Activated CD8-positive, alpha-beta T cell treated with anti-CD3 and anti-CD28 coated beads for 36 hours (primary cell): ENCODE measurements around the gene RGS2. TPM values are rescaled to one million over a fixed set of nuclear protein-coding genes. Genes with fewer than 3 reads are reported as not detected.

Experiments used
- ATAC-seq: fragments of 200-7000 bp; cut with Tn5 transposase; one replicate; pipeline ENCODE4 v1.10.0; 2021; ENCODE audit warnings: mild to moderate bottlenecking, moderate library complexity
- CTCF ChIA-PET: fragments of 350-600 bp; sonication (Branson Sonifier 250); formaldehyde crosslinking; loops from one replicate; lab custom pipeline; 2021; ENCODE audit warnings: antibody characterized with exemption; lab: Charles Lee
- POLR2A ChIA-PET: fragments of 350-600 bp; sonication (Branson Sonifier 250); formaldehyde crosslinking; loops from one replicate; lab custom pipeline; 2021; ENCODE audit warnings: antibody characterized with exemption; lab: Charles Lee
- DNase-seq: peaks from one replicate; pipeline ENCODE4 v3.0.0-alpha.2; 2020
- H3K27ac Mint-ChIP-seq: one replicate; pipeline ENCODE4 v1.8.0; 2021; ENCODE audit warnings: mild to moderate bottlenecking, mixed read lengths
- H3K27me3 Mint-ChIP-seq: one replicate; pipeline ENCODE4 v1.8.0; 2021; ENCODE audit warnings: mixed read lengths
- H3K36me3 Mint-ChIP-seq: one replicate; pipeline ENCODE4 v1.8.0; 2021; ENCODE audit warnings: low read depth, mixed read lengths
- H3K4me1 Mint-ChIP-seq: one replicate; pipeline ENCODE4 v1.8.0; 2021; ENCODE audit warnings: low read depth, mixed read lengths
- H3K4me3 Mint-ChIP-seq: one replicate; pipeline ENCODE4 v1.8.0; 2021; ENCODE audit warnings: mild to moderate bottlenecking, moderate library complexity, mixed read lengths
- H3K9me3 Mint-ChIP-seq: one replicate; pipeline ENCODE4 v1.8.0; 2021; ENCODE audit warnings: mixed read lengths
- intact Hi-C: fragments of 100-400 bp; cut with micrococcal nuclease; formaldehyde crosslinking; loops from one replicate; pipeline ENCODE4 v1.10.0; 2022
- total RNA-seq, 2 experiments: library from RNA; stranded (reverse); gene quantifications; one replicate each; pipeline ENCODE4 v1.2.3, GENCODE V29; 2021
- TF ChIP-seq, protein P1 (sequence below): fragments of 200-600 bp; IDR thresholded peaks from one replicate; pipeline ENCODE4 v1.8.0; 2022; ENCODE audit warnings: antibody characterized with exemption, mild to moderate bottlenecking

RGS2 gene
- total RNA-seq, 2 experiments from 2014 or later: 5.7 to 6.3 TPM

DNA sequence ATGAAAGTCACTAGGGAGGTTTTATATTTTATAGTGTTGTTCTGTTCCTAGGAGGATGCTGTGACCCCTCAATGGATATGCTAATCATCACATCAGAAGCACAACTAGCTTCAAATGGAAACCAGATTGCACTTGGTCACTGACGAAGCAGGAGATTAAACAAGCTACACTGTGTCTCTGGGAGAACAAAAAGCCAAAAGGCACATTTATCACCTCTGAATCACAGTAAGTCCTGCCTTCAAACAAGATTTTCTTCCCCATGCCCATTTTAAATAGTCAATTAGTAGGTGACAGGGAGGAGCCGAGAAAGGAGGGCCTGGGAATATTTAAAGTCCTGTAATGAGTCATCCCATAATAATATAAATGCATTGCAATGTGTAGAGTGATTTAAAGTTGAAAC lies 38.1 kb downstream of the RGS2 start:
- H3K27me3 Mint-ChIP-seq: peaks cover 1% of the 10 kb centered on the region
- TF ChIP-seq, protein P1, sequence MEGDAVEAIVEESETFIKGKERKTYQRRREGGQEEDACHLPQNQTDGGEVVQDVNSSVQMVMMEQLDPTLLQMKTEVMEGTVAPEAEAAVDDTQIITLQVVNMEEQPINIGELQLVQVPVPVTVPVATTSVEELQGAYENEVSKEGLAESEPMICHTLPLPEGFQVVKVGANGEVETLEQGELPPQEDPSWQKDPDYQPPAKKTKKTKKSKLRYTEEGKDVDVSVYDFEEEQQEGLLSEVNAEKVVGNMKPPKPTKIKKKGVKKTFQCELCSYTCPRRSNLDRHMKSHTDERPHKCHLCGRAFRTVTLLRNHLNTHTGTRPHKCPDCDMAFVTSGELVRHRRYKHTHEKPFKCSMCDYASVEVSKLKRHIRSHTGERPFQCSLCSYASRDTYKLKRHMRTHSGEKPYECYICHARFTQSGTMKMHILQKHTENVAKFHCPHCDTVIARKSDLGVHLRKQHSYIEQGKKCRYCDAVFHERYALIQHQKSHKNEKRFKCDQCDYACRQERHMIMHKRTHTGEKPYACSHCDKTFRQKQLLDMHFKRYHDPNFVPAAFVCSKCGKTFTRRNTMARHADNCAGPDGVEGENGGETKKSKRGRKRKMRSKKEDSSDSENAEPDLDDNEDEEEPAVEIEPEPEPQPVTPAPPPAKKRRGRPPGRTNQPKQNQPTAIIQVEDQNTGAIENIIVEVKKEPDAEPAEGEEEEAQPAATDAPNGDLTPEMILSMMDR: no peak
- H3K27ac Mint-ChIP-seq: no peak overlapping the region
- DNase-seq (no peak), ATAC-seq (no peak)
- intact Hi-C loops: no loop called here
- H3K4me3 Mint-ChIP-seq: no peak overlapping the region
- ChIA-PET POLR2A (interaction anchor here (1.0 kb wide), 1 partner anchor 15 kb away, joined by 3 read pairs; no protein-coding TSS in a partner anchor), CTCF (no interaction called here)
- H3K4me1 Mint-ChIP-seq: no peaks in the 10 kb centered on the region
- no peaks in the 10 kb centered on the region for H3K36me3 Mint-ChIP-seq
- no peaks in the 10 kb centered on the region for H3K9me3 Mint-ChIP-seq

DNA sequence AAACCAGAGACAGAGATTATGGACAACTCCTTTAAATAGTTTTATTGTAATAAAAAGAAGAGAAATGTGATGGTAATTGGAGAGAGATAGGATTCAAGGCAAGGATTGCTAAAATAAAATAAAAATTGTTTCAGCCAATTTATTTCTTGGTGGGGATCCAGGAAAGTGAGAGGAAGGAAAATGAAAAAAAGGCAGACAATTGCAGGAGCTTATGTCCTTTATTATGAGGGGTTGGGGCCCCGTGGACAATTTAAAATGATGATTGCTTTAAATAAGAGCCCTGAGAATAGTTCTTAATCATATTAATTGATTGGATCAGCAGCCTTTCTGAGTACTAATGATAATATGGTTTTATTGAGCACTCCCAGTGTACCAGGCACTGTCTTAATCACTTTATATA lies 40.2 kb downstream of the RGS2 start:
- ATAC-seq (no peak), DNase-seq (no peak)
- no peaks in the 10 kb centered on the region for H3K9me3 Mint-ChIP-seq
- H3K36me3 Mint-ChIP-seq: no peaks in the 10 kb centered on the region
- CTCF ChIA-PET: no interaction called here
- POLR2A ChIA-PET: no interaction called here
- TF ChIP-seq, protein P1: no peak
- H3K4me3 Mint-ChIP-seq: no peak overlapping the region
- H3K27me3 Mint-ChIP-seq: no peaks in the 10 kb centered on the region
- no peaks in the 10 kb centered on the region for H3K4me1 Mint-ChIP-seq
- intact Hi-C loops: no loop called here
- no peak overlapping the region for H3K27ac Mint-ChIP-seq

DNA sequence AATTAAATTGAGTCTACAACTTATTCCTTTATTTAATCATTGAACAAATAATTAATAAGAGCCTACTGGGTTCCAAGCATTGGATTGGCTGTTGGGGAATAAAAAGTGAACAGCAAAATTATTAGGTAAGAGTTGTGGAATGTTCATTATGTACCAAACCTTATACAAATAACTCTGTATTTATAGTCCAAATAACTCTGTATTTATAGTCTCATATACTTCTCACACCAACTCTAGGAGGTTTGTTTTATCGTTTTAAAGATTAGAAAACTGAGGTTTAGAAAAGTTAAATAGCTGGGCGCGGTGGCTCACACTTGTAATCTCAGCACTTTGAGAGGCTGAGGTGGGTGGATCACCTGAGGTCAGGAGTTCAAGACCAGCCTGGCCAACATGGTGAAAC lies 40.6 kb downstream of the RGS2 start:
- CTCF ChIA-PET: no interaction called here
- POLR2A ChIA-PET: no interaction called here
- DNase-seq (no peak), ATAC-seq (no peak)
- TF ChIP-seq, protein P1: no peak
- no peaks in the 10 kb centered on the region for H3K4me1 Mint-ChIP-seq
- H3K9me3 Mint-ChIP-seq: no peaks in the 10 kb centered on the region
- no peaks in the 10 kb centered on the region for H3K36me3 Mint-ChIP-seq
- intact Hi-C loops: no loop called here
- H3K4me3 Mint-ChIP-seq: no peak overlapping the region
- no peaks in the 10 kb centered on the region for H3K27me3 Mint-ChIP-seq
- no peak overlapping the region for H3K27ac Mint-ChIP-seq

DNA sequence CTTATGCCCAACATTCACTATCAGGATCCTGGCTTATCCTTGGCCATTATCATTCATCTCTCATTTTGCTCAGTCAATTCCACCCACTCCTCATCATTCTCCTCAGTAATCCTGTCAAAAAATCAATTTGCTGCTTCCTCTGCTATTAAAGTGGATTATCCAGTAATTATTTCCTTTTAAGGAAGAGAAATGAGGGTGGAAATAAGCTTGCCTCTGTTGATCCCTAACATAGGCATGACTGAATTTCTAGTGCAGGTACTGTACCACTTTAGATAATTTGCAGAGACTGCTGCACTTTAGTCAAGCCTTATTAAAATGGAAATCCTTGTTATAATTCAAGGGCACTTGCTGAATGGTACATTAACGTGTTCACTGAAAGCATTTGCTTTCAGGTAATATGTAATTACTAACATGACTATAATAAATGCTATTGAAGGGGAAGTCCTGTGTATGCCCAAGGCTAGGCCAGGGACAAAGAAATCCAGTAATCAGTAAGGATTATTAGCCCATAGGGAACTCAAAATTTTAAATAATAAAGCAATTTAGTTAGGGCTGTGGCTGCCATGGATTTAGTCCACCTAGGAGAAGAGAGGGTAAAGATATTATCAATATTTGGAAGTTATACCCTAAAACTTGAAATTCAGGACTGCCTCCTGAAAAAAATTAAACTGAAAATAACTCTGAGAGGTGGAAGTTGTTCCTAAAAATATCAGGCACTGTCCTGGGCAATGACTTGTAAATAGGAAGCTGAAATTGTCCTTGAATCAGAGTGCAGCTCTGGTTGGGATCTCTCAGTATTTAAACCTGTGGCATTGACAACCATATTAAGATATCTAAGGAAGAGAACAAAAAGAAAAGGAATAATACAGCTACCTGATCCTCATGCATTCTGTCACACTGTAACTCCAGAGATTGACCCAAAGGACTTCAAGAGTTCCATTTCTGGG lies 43.4 kb downstream of the RGS2 start:
- Mint-ChIP-seq H3K36me3 (no peaks in the 10 kb centered on the region), H3K4me3 (no peak overlapping the region), H3K9me3 (no peaks in the 10 kb centered on the region), H3K27me3 (no peaks in the 10 kb centered on the region), H3K4me1 (no peaks in the 10 kb centered on the region), H3K27ac (no peak overlapping the region)
- ChIA-PET POLR2A (no interaction called here), CTCF (no interaction called here)
- TF ChIP-seq, protein P1: no peak
- ATAC-seq (no peak), DNase-seq (no peak)
- intact Hi-C loops: no loop called here

DNA sequence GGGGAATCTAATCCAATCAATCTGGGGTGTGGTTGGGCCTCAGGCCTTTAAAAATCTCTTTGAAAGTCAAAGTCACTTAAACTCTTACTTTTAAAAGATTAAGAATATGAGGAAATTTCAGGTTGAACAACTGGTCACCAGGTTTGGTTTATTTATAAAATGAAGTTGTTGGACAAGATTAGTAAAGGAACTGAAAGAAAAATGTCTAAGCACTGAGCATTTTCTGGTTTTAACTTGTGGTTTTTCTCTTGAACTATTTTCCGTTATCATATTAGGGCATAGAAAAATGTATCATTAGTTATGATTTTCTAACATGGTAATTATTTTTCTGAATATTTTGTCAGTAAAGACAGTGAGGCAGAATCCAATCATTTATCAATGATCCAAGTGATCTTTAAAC lies 49.6 kb downstream of the RGS2 start:
- ATAC-seq: no peak
- Mint-ChIP-seq H3K4me1 (no peaks in the 10 kb centered on the region), H3K9me3 (no peaks in the 10 kb centered on the region), H3K27ac (no peak overlapping the region), H3K4me3 (no peak overlapping the region), H3K36me3 (no peaks in the 10 kb centered on the region), H3K27me3 (no peaks in the 10 kb centered on the region)
- CTCF ChIA-PET: no interaction called here
- DNase-seq: no peak
- POLR2A ChIA-PET: no interaction called here
- intact Hi-C loops: no loop called here
- TF ChIP-seq, protein P1: no peak
